AG04449 (cell line): Measurements from ENCODE around the gene MAN2C1.
A peak's percentile ranks its signal among the peaks of the same experiment; 100 is the strongest.
"Not testable (repeated sequence)": the region's sequence is repeated elsewhere in the genome, so short reads cannot be mapped to it uniquely, and the experiment has no call there.

Experiments used
- CTCF ChIA-PET: fragments of 350-600 bp; formaldehyde crosslinking; extraction: SDS; loops from one replicate; lab custom pipeline; 2021; ENCODE audit warnings: antibody characterized with exemption; lab: Yijun Ruan, JAX
- POLR2A ChIA-PET: fragments of 400-600, 350-600 bp; formaldehyde crosslinking; extraction: SDS; loops from one replicate; lab custom pipeline; 2020; ENCODE audit warnings: antibody characterized with exemption, inconsistent platforms; lab: Yijun Ruan, JAX
- DNase-seq: peaks from one replicate; pipeline ENCODE4 v3.0.0-alpha.2; 2010; ENCODE audit warnings: low read depth, low spot score
- H3K4me3 ChIP-seq: 2 replicates; pipeline ENCODE4 v1.5.1; 2011; ENCODE audit warnings: low read depth, mild to moderate bottlenecking, control low read depth, low read length
- TF ChIP-seq, protein P1 (sequence below): IDR thresholded peaks from one replicate; pipeline ENCODE4 v1.5.1; 2011; ENCODE audit warnings: mild to moderate bottlenecking, moderate library complexity, low read length, control low read depth, inconsistent platforms; ENCODE audit not compliant: insufficient read depth; ENCODE audit errors: missing control alignments

MAN2C1 gene

GRCh38 chr15:75348034-75348561, 20.3 kb downstream of the MAN2C1 start:
- peak overlapping the region; percentile 63 for H3K4me3 ChIP-seq
- TF ChIP-seq, protein P1, sequence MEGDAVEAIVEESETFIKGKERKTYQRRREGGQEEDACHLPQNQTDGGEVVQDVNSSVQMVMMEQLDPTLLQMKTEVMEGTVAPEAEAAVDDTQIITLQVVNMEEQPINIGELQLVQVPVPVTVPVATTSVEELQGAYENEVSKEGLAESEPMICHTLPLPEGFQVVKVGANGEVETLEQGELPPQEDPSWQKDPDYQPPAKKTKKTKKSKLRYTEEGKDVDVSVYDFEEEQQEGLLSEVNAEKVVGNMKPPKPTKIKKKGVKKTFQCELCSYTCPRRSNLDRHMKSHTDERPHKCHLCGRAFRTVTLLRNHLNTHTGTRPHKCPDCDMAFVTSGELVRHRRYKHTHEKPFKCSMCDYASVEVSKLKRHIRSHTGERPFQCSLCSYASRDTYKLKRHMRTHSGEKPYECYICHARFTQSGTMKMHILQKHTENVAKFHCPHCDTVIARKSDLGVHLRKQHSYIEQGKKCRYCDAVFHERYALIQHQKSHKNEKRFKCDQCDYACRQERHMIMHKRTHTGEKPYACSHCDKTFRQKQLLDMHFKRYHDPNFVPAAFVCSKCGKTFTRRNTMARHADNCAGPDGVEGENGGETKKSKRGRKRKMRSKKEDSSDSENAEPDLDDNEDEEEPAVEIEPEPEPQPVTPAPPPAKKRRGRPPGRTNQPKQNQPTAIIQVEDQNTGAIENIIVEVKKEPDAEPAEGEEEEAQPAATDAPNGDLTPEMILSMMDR, result no peak
- ChIA-PET POLR2A (no interaction called here), CTCF (interaction anchor here (1.1 to 1.2 kb wide), 2 partner anchors 19 to 455 kb away, joined by 3 to 5 read pairs; no protein-coding TSS in a partner anchor)
- no peak for DNase-seq

DNA sequence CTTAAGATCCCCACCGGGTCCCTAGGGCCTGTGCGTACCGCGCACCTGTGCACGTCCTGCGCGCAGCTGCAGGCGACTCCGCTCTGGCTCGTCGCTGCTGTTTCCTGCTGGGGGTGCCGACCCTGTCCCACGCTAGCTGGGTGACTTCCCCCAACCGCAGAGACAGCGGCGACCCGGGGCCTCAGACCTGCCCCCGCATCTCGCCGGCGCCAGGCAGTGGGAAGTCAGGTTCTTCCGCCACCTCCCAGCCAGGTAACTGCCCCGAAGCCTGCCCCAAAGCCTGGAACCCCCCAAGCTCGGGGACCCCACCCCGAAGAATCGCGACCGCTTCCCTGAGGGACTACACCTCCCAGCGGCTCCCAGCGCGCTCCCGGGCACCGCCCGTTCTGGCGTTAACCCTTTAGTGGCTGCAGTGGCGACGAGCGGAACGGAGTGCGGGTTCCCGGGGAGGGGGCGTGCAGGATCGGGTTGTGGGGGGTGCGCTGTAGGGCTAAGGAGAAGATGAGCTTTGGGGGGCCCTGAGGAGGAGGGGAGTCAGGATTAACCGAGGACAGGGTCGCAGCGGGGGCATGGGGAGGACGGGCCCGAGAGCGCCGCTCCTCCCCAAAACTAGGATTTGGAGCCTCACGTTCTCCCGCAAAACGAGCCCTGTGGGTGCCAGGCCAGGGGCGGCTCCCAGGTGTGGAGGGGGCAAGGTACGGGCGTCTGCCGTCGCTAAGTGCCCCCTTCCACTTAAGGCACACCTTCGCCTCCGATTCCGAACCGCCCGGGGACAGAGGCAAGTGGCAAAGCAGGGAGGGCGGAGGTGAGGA, 21.0 kb downstream of the MAN2C1 start:
- peak overlapping the region; percentile 63 for H3K4me3 ChIP-seq
- ChIA-PET POLR2A (no interaction called here), CTCF (interaction anchor here (1.1 to 1.2 kb wide), 2 partner anchors 20 to 455 kb away, joined by 3 to 5 read pairs; no protein-coding TSS in a partner anchor)
- TF ChIP-seq, protein P1, result no peak
- no peak for DNase-seq

DNA sequence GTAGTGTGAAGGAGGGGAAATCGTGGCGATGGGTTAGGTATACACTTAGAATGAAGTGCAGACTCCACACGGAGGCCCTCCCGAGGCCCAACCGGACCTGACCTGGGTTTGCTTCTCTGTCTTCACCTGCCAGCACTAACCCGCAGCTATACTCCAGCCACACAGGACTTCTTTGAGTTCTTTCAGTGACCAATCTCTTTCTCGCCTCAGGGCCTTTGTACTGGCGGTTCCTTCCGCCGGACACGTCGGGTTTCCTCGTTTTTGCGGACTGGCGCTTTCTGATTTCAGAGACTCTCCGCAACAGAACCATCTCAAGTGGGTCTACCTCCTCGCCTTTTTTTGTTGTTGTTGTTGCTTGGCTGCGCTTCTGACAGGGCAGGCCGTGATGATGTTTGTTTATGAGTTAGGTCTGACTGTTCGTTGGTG, 21.6 kb downstream of the MAN2C1 start, which contains the start of gene NEIL1:
TSS of gene NEIL1 (plus strand) at position 244 of the 426 bp plus-strand sequence. CDS start 1,867 bp downstream, outside the sequence.
- ChIA-PET CTCF (no interaction called here), POLR2A (no interaction called here)
- DNase-seq, result no peak

GRCh38 chr15:75343953-75344352, 24.5 kb downstream of the MAN2C1 start:
- POLR2A ChIA-PET, CTCF ChIA-PET, H3K4me3 ChIP-seq, DNase-seq: not testable (repeated sequence)

More for the DNA sequence above, 21.6 kb downstream of the MAN2C1 start, which contains the start of gene NEIL1:
- TF ChIP-seq, protein P1, result no peak
- H3K4me3 ChIP-seq, result peak within 1 kb of the TSS; percentile 63

- no peak overlapping the region for H3K4me3 ChIP-seq
- TF ChIP-seq, protein P1, result no peak
- CTCF ChIA-PET, result no interaction called here
- no peak for DNase-seq
- POLR2A ChIA-PET, result no interaction called here
Observed at GRCh38 chr15:75342221-75342620, 26.2 kb downstream of the MAN2C1 start.

- CTCF ChIA-PET, result no interaction called here
- POLR2A ChIA-PET, result no interaction called here
Observed at GRCh38 chr15:75339531-75340240, 28.7 kb downstream of the MAN2C1 start.

More at GRCh38 chr15:75339531-75340240, 28.7 kb downstream of the MAN2C1 start:
- TF ChIP-seq, protein P1, result no peak
- no peak overlapping the region for H3K4me3 ChIP-seq
- DNase-seq, result no peak
